Peyer's patch (tissue), 4 donors: ENCODE results near the gene UBE2QL1. TPM values are rescaled to one million over a fixed set of nuclear protein-coding genes. Genes with fewer than 3 reads are reported as not detected.

ENCODE experiments used
- DNase-seq, 3 donors: peaks; one replicate each; pipeline ENCODE4 v3.0.0-alpha.2; 2017 to 2019
- H3K27ac ChIP-seq, 4 donors: fragments of 200-600 bp; sonication (generic); one replicate each; pipeline ENCODE4 v1.5.1; 2016 to 2019
- H3K27me3 ChIP-seq, 2 donors: fragments of 200-600 bp; sonication (generic); one replicate each; pipeline ENCODE4 v1.5.1; 2019
- H3K36me3 ChIP-seq, 3 donors: fragments of 200-600 bp; sonication (generic); one replicate each; pipeline ENCODE4 v1.5.1; 2016 to 2019
- H3K4me1 ChIP-seq, 4 donors: fragments of 200-600 bp; sonication (generic); one replicate each; pipeline ENCODE4 v1.5.1; 2016 to 2019
- H3K4me3 ChIP-seq, 4 donors: fragments of 200-600 bp; sonication (generic); 1 replicate in 3 of 4; 2 replicates in 1 of 4; pipeline ENCODE4 v1.5.1; 2016 to 2019; ENCODE audit warnings: mild to moderate bottlenecking in 1 of 4
- H3K9me3 ChIP-seq, 4 donors: fragments of 200-600 bp; sonication (generic); one replicate each; pipeline ENCODE4 v1.5.1; 2016 to 2019; ENCODE audit warnings: mild to moderate bottlenecking in 1 of 4
- POLR2A ChIP-seq, 2 donors: fragments of 450-650 bp; IDR thresholded peaks; one replicate each; pipeline ENCODE4 v1.5.1; 2017; ENCODE audit warnings: antibody characterized with exemption in 2 of 2, mild to moderate bottlenecking in 2 of 2, moderate library complexity in 2 of 2
- total RNA-seq, 4 donors: library from RNA; depleted of rRNA; stranded (reverse); fragments of >200 nt; gene quantifications; one replicate each; pipeline ENCODE4 v1.1.0, GENCODE V29; 2016
- TF ChIP-seq, protein P1 (sequence below), 6 experiments: fragments of 450-650 bp in 4 of 6; fragments of 200-600 bp in 2 of 6; sonication (generic) in 1 of 6; IDR thresholded peaks; one replicate each; pipeline ENCODE4 v1.5.1; 2017 to 2019; ENCODE audit warnings: antibody characterized with exemption in 6 of 6, mild to moderate bottlenecking in 3 of 6, moderate library complexity in 1 of 6

UBE2QL1 gene
- total RNA-seq, 4 donors from 2014 or later = 1.0 to 3.3 TPM; not detected in 2

DNA sequence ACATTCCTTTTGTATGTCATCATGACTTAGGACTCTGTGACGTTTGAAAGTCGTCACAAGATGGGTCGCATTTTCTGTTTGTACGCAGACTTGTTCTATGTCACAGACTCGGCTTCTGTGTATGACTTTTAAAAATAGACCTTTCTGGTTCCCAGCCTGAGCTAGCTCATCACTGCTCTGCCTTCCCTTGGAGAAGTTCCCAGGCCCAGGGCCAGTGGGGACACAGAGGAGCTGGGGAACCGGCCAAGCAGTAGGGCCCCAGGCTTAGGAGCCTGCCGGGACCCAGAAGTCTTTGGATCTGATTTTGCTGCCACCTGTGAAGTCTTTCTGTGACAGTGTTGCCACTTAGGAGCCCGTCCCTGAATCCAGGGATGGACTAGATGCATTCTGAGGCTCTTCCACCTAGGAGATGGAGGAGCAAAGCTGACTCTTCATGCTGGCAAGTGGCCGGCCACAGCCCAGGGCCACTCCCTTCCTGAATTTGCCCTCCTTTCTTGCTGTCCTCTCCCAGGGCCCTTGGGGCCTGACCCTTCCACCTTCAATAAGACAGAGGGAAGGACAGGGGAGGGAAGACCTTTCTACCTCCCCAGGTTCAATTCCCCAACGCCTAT is 18.1 kb upstream of the UBE2QL1 start:
- no peak overlapping the region for H3K4me3 ChIP-seq
- H3K27me3 ChIP-seq = no peaks in the 10 kb centered on the region
- no peaks in the 10 kb centered on the region for H3K4me1 ChIP-seq
- no peak overlapping the region for H3K27ac ChIP-seq
- no peak for TF ChIP-seq POLR2A (IDR thresholded peaks at IDR 0.05)
- TF ChIP-seq, protein P1, sequence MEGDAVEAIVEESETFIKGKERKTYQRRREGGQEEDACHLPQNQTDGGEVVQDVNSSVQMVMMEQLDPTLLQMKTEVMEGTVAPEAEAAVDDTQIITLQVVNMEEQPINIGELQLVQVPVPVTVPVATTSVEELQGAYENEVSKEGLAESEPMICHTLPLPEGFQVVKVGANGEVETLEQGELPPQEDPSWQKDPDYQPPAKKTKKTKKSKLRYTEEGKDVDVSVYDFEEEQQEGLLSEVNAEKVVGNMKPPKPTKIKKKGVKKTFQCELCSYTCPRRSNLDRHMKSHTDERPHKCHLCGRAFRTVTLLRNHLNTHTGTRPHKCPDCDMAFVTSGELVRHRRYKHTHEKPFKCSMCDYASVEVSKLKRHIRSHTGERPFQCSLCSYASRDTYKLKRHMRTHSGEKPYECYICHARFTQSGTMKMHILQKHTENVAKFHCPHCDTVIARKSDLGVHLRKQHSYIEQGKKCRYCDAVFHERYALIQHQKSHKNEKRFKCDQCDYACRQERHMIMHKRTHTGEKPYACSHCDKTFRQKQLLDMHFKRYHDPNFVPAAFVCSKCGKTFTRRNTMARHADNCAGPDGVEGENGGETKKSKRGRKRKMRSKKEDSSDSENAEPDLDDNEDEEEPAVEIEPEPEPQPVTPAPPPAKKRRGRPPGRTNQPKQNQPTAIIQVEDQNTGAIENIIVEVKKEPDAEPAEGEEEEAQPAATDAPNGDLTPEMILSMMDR (IDR thresholded peaks at IDR 0.05) = no peak
- no peak for DNase-seq
- no peaks in the 10 kb centered on the region for H3K36me3 ChIP-seq
- no peaks in the 10 kb centered on the region for H3K9me3 ChIP-seq

DNA sequence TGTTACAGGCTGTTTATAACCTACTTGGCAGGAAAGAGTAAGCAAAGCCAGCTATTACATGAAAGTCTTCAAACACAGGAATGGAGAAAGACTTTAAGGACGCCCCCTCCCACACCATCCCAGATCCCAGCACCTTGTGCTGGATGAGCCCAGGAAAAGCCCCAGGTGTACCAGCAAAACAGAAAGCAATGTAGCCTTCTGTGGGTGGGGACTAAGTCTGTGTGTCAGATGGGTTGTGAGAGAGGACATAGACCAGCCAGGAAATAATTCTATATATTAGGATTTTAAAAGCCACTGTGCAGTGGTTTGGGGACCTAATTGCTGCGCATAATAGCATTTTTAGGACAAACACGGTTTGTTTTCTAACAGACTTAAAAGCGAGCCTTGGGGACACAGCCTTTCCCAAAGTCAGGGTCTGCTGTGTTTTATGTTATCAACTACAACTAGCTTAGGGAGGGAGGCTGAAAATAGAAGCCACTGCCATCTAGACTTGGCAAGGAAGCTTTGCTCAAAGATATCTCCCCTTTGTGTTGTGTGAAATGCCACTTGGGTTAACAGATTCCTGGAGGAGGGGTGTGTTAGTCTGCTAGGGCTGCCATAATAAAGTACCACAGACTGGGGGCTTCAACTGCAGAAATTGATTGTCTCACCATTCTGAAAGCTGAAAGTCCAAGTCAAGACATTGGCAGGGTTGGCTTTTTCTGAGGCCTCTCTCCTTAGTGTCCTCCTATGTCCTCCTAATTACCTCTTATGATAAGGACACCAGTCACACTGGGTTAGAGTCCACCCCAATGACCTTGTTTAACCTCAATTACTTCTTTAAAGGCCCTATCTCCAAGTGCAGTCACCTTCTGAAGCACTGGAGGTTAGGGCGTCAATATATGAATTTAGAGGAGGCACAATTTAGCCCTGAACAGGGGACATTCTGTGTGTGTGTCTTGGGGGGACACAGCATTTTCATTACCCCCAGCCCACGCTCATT is 17.2 kb upstream of the UBE2QL1 start:
- Histone ChIP-seq H3K36me3 (no peaks in the 10 kb centered on the region), H3K4me3 (no peak overlapping the region), H3K27ac (no peak overlapping the region), H3K4me1 (no peaks in the 10 kb centered on the region), H3K27me3 (no peaks in the 10 kb centered on the region), H3K9me3 (no peaks in the 10 kb centered on the region)
- no peak for DNase-seq
- no peak for TF ChIP-seq POLR2A (IDR thresholded peaks at IDR 0.05)
- TF ChIP-seq, protein P1 (IDR thresholded peaks at IDR 0.05) = no peak

DNA sequence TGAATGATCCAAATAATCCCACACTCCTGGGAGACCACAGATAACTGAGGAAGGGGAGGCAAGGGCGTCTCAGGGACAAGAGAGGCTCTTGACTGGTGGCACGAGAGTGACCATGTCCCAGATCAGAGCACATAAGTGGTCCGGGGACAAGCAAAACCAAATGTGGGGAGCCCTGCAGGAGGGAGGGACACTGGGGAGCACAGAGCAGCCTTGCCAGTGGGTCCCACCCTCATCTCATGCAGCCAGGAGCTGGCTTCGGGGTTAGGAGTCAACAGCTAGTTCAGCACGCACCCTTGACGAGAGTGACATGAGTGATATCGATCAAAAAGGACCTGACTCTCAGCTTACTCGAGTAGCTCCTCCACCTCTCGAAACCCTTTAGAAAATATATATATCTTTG is 16.5 kb upstream of the UBE2QL1 start:
- no peak overlapping the region for H3K27ac ChIP-seq
- DNase-seq = no peak
- no peaks in the 10 kb centered on the region for H3K9me3 ChIP-seq
- no peaks in the 10 kb centered on the region for H3K4me1 ChIP-seq
- no peaks in the 10 kb centered on the region for H3K36me3 ChIP-seq
- H3K27me3 ChIP-seq = no peaks in the 10 kb centered on the region
- no peak for TF ChIP-seq POLR2A (IDR thresholded peaks at IDR 0.05)
- TF ChIP-seq, protein P1 (IDR thresholded peaks at IDR 0.05) = no peak
- H3K4me3 ChIP-seq = no peak overlapping the region

DNA sequence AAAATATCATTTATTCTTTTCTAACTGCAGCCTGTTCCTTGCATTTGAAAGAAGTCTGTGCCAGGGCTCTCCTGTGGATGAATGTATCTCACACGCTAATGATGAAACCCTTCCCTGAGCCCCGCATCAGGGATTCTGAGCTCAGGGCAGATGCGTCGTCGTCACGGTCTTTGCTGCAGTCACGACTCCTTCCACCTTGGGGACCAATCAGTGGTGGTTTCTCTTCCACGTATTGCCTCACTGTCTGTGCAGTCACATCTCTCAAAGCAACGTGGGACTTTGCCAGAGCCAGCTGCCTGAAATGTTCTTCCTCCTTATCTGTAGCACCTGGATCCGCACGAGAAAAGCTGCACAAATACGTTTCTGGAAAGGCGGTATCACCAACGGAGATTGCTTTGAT is 13.9 kb upstream of the UBE2QL1 start:
- no peaks in the 10 kb centered on the region for H3K4me1 ChIP-seq
- no peak for DNase-seq
- no peaks in the 10 kb centered on the region for H3K36me3 ChIP-seq
- H3K9me3 ChIP-seq = peaks cover 0 to 3% (median 0%) of the 10 kb centered on the region in 4 donors
- H3K27ac ChIP-seq = no peak overlapping the region
- TF ChIP-seq, protein P1 (IDR thresholded peaks at IDR 0.05) = no peak
- TF ChIP-seq POLR2A (IDR thresholded peaks at IDR 0.05) = no peak
- H3K27me3 ChIP-seq = no peaks in the 10 kb centered on the region
- H3K4me3 ChIP-seq = no peak overlapping the region

DNA sequence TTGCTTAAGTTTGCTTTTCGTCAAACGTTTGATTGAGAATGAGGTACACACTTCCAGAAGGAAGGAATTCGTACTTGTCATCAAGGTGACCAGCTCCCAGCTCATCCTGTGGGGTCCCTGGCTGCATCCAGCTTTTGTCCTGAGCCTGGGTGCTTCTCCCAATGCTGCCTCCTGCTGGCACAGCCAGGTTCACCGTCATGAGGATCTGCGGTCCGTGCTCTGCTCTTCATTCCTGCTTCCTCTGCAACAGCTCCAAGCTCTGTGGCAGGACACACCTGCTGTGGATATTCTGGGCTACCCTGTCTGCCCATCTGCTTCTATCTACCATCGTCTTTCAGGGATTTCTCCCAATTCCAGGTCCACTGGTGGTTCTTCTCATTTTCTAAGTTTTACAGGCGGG is 13.3 kb upstream of the UBE2QL1 start:
- TF ChIP-seq POLR2A (IDR thresholded peaks at IDR 0.05) = no peak
- TF ChIP-seq, protein P1 (IDR thresholded peaks at IDR 0.05) = peak in 4 of 6 experiments; percentile 22 to 33 (median 30)
- no peak for DNase-seq
- Histone ChIP-seq H3K4me1 (no peaks in the 10 kb centered on the region), H3K9me3 (peaks cover 0 to 3% (median 0%) of the 10 kb centered on the region in 4 donors), H3K4me3 (no peak overlapping the region), H3K27ac (no peak overlapping the region), H3K27me3 (no peaks in the 10 kb centered on the region), H3K36me3 (no peaks in the 10 kb centered on the region)
